ENCODE data around the gene FAM50B. TPM values are rescaled to one million over a fixed set of nuclear protein-coding genes. Genes with fewer than 3 reads are reported as not detected.
A peak's percentile ranks its signal among the peaks of the same experiment; 100 is the strongest.

FAM50B gene
- total RNA-seq, 2 donors from 2014 or later = 2.7 to 5.1 TPM

DNA sequence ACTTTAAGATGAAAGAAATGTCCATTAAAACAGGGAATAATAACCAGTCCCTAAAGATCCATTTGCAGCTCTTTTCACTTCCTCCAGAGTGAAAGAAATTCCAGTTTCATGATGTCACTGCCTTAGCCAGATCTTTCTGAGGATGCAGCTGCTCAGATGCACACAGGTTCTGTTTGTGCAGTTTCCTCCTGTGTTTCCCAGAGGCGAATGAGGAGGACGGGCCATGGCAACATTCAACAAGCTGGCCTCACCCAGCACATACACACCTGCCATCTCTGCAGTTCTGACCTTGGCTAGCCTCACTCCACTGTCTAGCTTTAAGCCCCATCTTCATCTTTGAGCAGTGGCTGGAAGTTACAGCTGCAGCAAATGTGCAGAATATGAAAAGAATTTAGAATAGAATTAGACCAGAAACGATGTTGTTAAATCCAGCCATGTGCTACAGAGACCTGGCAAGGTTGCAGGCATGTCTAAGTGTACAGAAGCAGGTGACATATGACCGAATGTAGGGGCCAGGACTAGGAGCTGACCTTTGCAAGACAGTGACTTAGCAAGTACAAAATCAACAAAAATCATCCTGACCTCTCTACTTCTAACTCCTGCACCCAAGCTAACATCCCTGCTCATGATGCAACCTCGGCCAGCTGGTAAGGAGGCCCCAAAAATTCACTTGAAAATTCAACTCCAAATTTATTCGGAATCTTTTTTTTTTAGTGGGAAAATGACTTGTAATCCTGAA is 35.0 kb downstream of the FAM50B start:
- no peak for DNase-seq
- intact Hi-C loops (cut with DNase I, micrococcal nuclease) = no loop called here
- ATAC-seq = peak; percentile 20

DNA sequence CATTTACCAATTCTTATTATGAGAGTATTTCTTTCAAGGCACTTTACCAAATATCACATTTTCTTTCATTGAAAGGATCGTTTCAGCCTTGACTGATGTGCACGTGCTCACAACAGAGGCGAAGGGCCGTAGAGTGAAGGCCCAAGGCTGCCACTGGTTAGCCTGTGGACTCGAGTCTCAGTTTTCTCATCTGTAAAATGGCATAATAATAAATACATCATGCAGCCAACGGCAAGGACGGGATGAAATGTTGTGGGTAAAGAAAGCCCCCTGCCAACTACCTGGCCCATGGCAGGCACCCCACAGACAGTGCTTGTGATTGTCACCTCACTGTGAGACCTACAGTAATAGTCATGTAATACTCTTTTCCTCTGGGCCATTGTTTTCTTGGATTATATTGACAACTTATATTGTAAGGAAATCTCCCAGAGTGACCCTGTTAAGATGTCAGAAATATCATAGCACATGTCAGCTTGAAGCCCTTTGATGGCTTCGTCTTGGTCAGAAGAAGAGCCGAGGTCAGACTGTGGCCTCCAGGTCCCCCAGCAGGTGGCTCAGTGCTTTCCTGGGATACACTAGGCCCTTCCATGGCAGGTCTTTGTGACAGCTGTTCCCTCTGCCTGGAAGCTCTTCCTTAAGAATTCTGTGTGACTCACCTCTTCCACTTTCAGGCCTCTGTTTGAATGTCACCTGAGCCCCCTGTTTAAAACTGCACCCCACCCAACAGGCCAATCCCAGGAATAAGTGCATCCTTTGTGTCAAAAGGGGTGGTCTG is 36.3 kb downstream of the FAM50B start:
- ATAC-seq = peak; percentile 39
- DNase-seq = no peak

DNA sequence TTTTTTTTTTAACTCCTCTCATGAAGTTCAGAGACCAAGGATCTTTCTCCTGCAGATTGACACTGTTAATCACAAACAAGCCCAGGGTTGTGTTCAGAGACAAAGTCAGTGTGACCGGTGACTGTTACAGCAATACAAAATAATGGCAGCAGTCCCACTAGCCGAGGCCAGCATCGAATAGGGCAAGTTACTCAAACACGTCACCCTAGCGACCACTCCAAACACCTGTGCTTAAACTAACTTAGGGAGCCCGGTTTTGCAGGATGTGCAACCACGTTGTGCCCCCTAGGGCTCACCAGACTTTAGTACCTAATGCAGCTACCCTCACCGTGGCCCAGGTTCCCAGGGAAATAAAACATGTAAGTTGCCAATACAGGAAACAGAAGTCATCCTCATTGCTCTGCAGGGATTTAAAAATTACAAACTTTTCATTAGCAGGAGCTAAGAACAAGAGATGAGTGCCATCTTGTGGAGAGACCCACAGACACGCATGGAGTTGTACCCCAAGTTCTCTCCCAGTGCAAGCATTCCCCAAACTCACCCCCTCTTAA is 38.1 kb downstream of the FAM50B start:
- DNase-seq (no peak), ATAC-seq (peak; percentile 24)
- intact Hi-C loops (cut with DNase I, micrococcal nuclease) = no loop called here

More for the DNA sequence above, 36.3 kb downstream of the FAM50B start:
- intact Hi-C loops (cut with DNase I, micrococcal nuclease) = no loop called here

DNA sequence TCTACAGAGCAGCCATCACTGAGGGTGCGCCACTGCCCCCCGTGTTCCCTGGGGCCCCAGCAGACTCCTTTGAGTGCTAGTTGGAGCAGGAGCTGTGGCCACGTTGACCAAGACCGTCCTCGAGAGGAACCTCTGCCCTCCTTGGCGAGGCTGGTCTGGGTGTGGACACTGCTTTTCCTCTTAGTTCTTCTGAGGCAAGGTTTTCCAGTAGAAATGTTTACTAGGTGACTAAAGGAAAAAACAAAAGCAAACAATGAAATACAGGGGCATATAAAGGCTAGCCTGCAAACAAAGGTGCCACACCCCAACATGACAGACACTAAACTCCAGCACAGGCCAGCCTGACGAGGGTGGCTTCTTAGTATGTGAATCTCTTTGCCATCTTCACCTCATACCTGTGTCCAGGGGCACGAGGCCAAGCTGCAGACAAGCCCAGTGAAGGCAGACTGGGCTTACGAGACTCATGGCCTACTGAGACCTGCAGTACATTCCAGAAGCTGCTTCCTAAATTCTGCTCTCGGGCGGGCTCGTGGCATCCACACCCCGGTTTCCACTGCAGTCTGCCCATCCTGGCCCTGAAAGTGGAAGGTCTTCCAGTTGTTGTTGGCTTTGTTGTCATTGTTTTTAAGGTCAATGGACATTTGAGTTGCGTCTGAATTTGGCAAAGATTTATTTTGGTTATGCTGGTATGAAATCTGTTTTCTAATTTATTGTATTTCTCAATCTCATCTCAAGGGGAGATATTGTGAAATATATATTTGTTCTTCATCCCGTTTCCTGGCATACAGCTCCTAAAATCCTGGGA is 39.2 kb downstream of the FAM50B start:
- intact Hi-C loops (cut with DNase I, micrococcal nuclease) = no loop called here
- ATAC-seq (peak; percentile 91), DNase-seq (peak in 1 of 2 donors; percentile 40)

DNA sequence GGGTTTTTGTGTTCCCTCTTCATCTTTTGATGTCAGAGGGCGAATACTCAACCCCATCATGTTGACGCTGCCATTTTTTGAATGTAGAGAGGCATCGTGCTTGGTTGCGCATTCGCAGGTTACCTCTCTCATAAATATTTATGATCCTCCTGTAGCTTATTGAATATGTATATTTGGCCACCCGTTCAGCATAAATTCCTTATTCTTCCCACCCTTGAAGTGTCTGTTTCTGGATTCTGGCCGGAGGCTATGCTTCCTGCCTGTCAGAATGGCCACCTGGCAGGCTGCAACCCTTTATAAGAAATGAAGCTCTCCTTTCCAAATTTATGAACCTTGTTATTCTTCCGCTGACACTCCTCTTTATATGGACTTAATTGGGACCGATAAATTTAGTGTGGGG is 40.9 kb downstream of the FAM50B start:
- intact Hi-C loops (cut with DNase I, micrococcal nuclease) = no loop called here
- DNase-seq = no peak
- ATAC-seq = no peak

DNA sequence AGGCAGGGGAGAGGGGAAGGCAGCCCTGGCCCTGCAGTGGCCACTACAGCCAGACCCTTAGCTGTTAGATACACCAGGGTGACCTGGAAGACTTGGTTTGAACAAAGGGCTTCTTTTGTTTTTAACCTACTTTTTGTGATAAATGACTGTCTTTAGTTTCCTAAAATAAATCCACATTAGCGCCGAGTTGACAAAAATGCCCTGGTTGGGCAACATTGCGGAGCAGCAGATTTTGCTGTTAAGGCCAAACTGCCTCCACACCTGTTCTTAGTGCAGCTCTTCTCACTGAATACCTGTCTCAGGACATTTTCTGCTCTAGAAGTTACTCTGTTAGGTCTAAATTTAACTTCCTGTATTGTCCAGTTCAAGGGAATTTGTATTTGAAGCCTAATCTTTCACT is 42.7 kb downstream of the FAM50B start:
- DNase-seq = no peak
- no peak for ATAC-seq
- intact Hi-C loops (cut with DNase I, micrococcal nuclease) = no loop called here

DNA sequence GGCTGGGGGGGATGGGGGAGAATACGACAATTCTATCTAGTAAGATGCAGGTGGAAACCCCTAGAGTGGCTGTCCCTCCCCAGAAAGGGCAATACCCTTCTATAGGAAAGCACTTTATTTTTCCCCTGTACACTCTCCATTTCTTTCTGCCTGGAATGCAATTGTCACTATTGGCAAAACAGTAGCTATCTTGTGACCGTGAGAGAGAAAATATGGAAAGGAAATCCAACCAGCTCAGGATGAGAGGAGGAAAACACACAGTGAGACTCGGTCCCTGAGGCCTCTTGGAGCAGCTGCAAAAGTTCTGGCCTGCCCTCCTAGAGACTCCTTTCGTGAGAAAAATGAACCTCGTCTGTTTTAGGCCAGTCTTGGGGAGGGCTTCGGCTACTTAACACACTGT is 43.4 kb downstream of the FAM50B start:
- no peak for DNase-seq
- no peak for ATAC-seq
- intact Hi-C loops (cut with DNase I, micrococcal nuclease) = no loop called here

DNA sequence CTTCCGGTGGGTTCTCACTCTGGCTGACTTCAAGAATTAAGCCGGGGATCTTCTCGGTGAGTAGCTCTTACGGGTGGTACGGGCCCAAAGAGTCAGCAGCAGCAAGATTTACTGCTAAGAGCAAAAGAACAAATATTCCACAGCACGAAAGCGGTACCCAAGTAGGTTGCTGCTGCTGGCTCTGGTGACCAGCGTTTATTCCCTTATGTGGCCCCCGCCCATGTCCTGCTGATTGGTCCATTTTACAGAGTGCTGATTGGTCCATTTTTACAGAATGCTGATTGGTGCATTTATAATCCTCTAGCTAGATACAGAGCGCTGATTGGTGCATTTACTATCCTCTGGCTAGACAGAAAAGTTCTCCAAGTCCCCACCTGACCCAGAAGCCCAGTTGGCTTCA is 44.3 kb downstream of the FAM50B start:
- intact Hi-C loops (cut with DNase I, micrococcal nuclease) = no loop called here
- DNase-seq = no peak

DNA sequence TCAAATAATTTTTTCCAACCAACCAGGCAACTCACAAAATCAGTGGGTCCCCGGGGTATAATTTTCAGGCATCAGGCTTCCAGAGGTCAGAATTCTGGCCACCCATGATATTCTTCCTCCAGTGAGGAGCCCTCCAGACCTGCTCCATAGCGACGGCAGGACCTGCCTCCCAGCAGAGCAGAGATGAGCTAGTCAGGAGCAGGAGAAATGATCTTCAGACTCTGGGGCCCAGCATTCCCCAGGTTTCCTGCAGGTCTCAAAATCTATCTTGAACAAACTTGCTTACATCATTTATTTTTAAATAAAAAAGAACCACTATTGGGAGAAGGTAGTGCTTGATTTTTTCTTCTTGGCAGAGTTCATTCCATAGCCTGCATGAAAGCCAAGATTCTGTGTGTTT is 44.7 kb downstream of the FAM50B start:
- intact Hi-C loops (cut with DNase I, micrococcal nuclease) = no loop called here
- ATAC-seq = no peak
- no peak for DNase-seq

More for the DNA sequence above, 44.3 kb downstream of the FAM50B start:
- no peak for ATAC-seq

DNA sequence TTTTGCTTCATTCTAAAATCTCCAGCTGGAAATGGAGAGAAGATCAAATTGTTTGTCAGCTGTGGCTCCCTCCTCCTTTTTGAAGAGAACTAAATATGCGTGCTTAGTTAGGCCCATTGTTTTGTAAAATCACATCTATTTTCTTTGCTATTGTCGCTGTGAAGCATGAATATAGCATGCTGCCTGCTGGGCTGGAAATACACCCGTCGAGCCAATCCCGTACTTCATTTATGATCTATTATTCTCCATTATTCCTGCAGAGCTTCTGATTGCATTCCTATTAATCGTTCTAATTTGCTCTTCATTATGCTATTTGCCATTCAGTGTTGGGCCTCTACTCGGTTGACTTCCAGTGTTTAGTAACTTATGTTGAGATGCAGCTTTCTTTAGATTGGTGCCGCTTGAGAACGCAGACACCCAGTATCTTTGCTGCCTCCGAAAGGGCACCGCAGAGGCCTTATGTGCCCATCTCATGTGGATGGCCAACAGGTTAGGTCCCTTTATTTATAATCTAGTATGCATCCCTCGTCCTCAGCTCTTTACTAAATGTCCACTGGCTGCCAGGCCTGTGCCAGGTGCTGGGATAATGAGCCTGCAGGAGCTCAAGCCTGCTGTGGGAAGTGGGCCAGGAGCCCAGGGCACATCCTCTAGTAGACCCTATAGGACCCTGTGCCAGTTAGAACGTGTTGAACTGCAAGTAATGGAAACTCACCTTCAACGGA is 45.6 kb downstream of the FAM50B start:
- ATAC-seq = no peak
- intact Hi-C loops (cut with DNase I, micrococcal nuclease) = no loop called here
- DNase-seq = no peak

DNA sequence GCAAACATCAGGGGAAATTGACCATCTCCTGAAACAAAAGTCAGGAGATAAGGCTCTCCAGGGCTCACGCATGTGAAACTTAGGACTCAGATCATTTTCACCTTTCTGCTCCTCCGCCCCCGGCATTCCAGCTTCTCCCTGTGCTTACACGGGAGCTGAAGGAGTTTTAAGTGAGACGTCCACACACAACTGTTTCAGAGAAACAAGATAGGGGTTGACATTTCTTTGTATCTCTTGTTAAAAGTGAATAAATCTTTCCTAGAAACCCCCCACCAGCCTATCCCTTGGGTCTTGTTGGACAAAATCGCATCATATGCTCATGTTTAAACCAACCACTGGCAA is 46.1 kb downstream of the FAM50B start:
- intact Hi-C loops (cut with DNase I, micrococcal nuclease) = no loop called here
- no peak for DNase-seq
- no peak for ATAC-seq

DNA sequence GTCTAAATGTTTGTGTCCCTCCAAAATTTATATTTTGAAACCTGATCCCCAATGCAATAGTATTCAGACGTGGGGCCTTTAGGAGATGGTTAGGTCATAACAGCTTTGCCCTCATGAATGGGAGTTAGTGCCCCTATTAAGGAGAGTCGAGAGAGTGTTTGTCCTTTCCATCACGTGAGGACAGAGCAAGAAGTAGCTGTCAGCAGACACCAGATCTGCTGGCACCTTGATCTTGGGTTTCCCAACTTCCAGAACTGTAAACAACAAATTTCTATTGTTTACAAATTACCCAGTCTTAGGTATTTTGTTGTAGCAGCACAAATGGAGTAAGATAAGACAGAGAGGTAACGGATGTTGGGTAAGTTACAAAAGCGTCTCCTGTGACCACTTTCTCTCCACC is 46.6 kb downstream of the FAM50B start:
- no peak for ATAC-seq

DNA sequence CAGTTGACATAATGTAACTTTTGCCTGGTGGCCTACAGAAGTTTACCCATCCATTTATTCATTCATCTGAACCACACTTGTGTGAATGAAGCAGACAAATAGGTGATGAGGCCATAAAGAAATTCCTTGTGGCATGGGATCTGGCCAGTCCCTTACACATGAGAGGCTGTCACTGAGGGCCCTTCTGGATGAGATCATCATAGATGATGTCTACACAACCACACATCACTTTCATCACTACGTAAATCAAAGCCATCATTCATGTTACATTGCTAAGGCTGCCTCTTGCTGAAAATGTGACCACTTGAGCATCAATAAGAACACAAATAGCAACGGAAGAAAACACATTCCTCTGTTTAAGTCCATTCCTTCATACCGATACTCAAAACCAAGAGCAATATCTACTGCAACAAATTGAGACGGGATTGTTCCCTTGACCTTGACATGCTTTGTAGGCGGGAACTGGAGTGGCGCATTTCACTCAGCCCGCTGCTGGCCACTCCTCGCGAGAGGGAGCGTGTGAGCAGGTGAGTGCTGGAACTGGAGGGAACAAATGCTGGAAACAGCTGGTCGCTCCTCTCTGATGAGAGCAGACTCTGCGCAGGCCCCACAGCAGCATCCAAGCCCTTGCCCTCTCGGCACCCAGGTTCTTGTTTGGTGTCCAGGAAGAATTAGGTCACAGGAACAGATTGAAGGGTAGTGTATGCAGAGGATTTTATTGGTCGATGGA is 49.3 kb downstream of the FAM50B start:
- DNase-seq = no peak
- intact Hi-C loops (cut with DNase I, micrococcal nuclease) = no loop called here
- no peak for ATAC-seq

More for the DNA sequence above, 46.6 kb downstream of the FAM50B start:
- DNase-seq = no peak
- intact Hi-C loops (cut with DNase I, micrococcal nuclease) = no loop called here

DNA sequence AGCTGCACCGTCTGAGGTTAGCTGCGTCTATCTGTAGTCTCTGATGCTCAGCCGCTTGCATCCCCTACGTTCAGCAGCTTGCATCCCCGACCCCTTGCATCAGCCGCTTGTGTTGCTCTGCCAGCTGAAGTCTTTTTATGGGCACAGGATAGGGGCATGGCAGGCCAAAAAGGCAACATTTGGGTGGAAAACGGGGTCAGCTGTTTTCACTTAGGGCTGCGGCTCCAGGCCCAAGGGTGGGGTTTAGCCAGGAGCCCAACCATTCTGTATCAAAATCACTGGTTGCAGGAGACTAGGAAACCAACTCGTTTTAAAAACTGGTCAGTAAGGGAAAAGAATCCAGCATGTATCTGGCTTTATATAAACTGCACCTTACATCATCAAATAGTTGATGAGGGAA is 49.9 kb downstream of the FAM50B start:
- ATAC-seq (no peak), DNase-seq (no peak)
- intact Hi-C loops (cut with DNase I, micrococcal nuclease) = no loop called here

DNA sequence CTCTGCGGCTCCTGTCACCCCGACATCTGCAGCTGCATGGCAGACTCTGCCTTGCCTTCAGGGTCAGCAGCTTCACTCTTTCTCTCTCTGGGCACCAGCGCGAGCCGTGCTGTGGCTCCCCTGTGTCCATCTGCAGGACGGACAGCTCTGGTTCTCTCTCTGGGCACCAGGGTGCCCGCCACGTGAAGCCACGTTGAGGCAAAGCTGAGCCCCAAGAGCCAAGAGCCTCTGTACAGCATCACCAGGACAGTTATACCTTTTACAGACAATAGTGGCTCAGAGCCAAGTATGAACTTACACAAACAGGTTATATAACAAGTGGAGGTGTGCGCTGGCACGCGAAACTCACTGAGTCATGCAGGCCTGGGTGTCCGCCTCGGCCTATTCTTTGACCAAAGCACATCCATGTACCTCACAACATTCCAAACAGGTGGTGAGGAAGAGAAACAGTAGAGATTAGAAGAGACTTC is 50.8 kb downstream of the FAM50B start:
- ATAC-seq = peak; percentile 44
- intact Hi-C loops (cut with DNase I, micrococcal nuclease) = no loop called here

More for the DNA sequence above, 50.8 kb downstream of the FAM50B start:
- DNase-seq = peak; percentile 31 to 55
